ENCODE results near the gene ACP4. TPM values are rescaled to one million over a fixed set of nuclear protein-coding genes. Genes with fewer than 3 reads are reported as not detected.

ACP4 gene
- total and polyA plus RNA-seq, 12 donors = not detected

- no peaks in the 10 kb centered on the region for H3K9me3 ChIP-seq
- no peak for TF ChIP-seq CTCF (IDR thresholded peaks at IDR 0.05)
- H3K27me3 ChIP-seq = peaks cover 1 to 72% (median 29%) of the 10 kb centered on the region in 7 donors
- no peak for ATAC-seq
- H3K36me3 ChIP-seq = no peaks in the 10 kb centered on the region
- H3K4me3 ChIP-seq = no peak overlapping the region
- H3K4me1 ChIP-seq = no peaks in the 10 kb centered on the region
- no peak overlapping the region for H3K27ac ChIP-seq
- WGBS, 2 donors = 76 to 79% methylated on average over 14 of the region's 14 CpGs
- intact Hi-C loops (cut with DNase I) = no loop called here
- DNase-seq = no peak
Observed at GRCh38 chr19:50827476-50827875, 37.3 kb downstream of the ACP4 start.

- no peak for DNase-seq
- Histone ChIP-seq H3K27ac (no peak overlapping the region), H3K36me3 (no peaks in the 10 kb centered on the region), H3K4me1 (no peaks in the 10 kb centered on the region), H3K27me3 (peaks cover 0 to 69% (median 35%) of the 10 kb centered on the region in 7 donors), H3K4me3 (no peak overlapping the region), H3K9me3 (no peaks in the 10 kb centered on the region)
- no peak for ATAC-seq
- no peak for TF ChIP-seq CTCF (IDR thresholded peaks at IDR 0.05)
- 74 to 82% methylated on average over 5 of the region's 5 CpGs for WGBS, 2 donors
- intact Hi-C loops (cut with DNase I) = no loop called here
Observed at GRCh38 chr19:50829801-50830200, 39.6 kb downstream of the ACP4 start.

- Histone ChIP-seq H3K4me1 (peaks cover 0 to 4% (median 2%) of the 10 kb centered on the region in 9 donors), H3K9me3 (no peaks in the 10 kb centered on the region), H3K27ac (no peak overlapping the region), H3K36me3 (no peaks in the 10 kb centered on the region), H3K4me3 (no peak overlapping the region), H3K27me3 (peaks cover 0 to 74% (median 40%) of the 10 kb centered on the region in 7 donors)
- intact Hi-C loops (cut with DNase I) = no loop called here
- TF ChIP-seq CTCF (IDR thresholded peaks at IDR 0.05) = no peak
- ATAC-seq (no peak), DNase-seq (no peak)
- WGBS, 2 donors = 48 to 51% methylated on average over 17 of the region's 17 CpGs
Observed at GRCh38 chr19:50830266-50831025, 40.2 kb downstream of the ACP4 start.

GRCh38 chr19:50831026-50831396 is 40.8 kb downstream of the ACP4 start:
- DNase-seq = no peak
- Histone ChIP-seq H3K9me3 (no peaks in the 10 kb centered on the region), H3K27me3 (peaks cover 0 to 75% (median 46%) of the 10 kb centered on the region in 7 donors), H3K4me3 (no peak overlapping the region), H3K27ac (no peak overlapping the region), H3K36me3 (no peaks in the 10 kb centered on the region), H3K4me1 (peaks cover 0 to 10% (median 6%) of the 10 kb centered on the region in 9 donors)
- no peak for TF ChIP-seq CTCF (IDR thresholded peaks at IDR 0.05)
- WGBS, 2 donors = 75 to 80% methylated on average over 7 of the region's 7 CpGs
- no peak for ATAC-seq
- intact Hi-C loops (cut with DNase I) = no loop called here
